KMS-11 (cell line): ENCODE results near the gene ATG10.
A peak's percentile ranks its signal among the peaks of the same experiment; 100 is the strongest.
"Not testable (repeated sequence)": the region's sequence is repeated elsewhere in the genome, so short reads cannot be mapped to it uniquely, and the experiment has no call there.

ENCODE experiments used
- H2AFZ ChIP-seq: fragments of 200-600 bp; sonication (generic); 2 replicates; pipeline ENCODE4 v1.6.1; 2016; ENCODE audit warnings: antibody characterized with exemption, mixed run types, low read depth
- H3K27ac ChIP-seq: fragments of 200-600 bp; sonication (generic); 2 replicates; pipeline ENCODE4 v1.6.1; 2016; ENCODE audit warnings: mild to moderate bottlenecking, mixed run types
- H3K27me3 ChIP-seq: fragments of 200-600 bp; sonication (generic); 2 replicates; pipeline ENCODE4 v1.6.1; 2017; ENCODE audit warnings: mild to moderate bottlenecking, low read depth, mixed run types, moderate library complexity; ENCODE audit not compliant: insufficient read depth
- H3K36me3 ChIP-seq: fragments of 200-600 bp; sonication (generic); 2 replicates; pipeline ENCODE4 v1.6.1; 2017; ENCODE audit warnings: mild to moderate bottlenecking, mixed run types; ENCODE audit not compliant: insufficient read depth
- H3K4me1 ChIP-seq: fragments of 200-600 bp; sonication (generic); 2 replicates; pipeline ENCODE4 v1.6.1; 2016; ENCODE audit warnings: mild to moderate bottlenecking, low read depth, mixed run types; ENCODE audit not compliant: poor library complexity, severe bottlenecking
- H3K4me2 ChIP-seq: fragments of 200-600 bp; sonication (generic); 2 replicates; pipeline ENCODE4 v1.7.0; 2016; ENCODE audit warnings: mild to moderate bottlenecking, mixed run types
- H3K4me3 ChIP-seq: fragments of 200-600 bp; sonication (generic); IDR thresholded peaks from 2 replicates; pipeline ENCODE4 v1.6.1; 2017; ENCODE audit warnings: low read depth, low read length, mixed read lengths; ENCODE audit not compliant: insufficient read depth
- H3K79me2 ChIP-seq: fragments of 200-600 bp; sonication (generic); 2 replicates; pipeline ENCODE4 v1.6.1; 2016; ENCODE audit warnings: low read depth, mixed run types; ENCODE audit not compliant: insufficient read depth
- H3K9ac ChIP-seq: fragments of 200-600 bp; sonication (generic); 2 replicates; pipeline ENCODE4 v1.6.1; 2016; ENCODE audit warnings: mild to moderate bottlenecking, mixed run types
- H4K20me1 ChIP-seq: fragments of 200-600 bp; sonication (generic); 2 replicates; pipeline ENCODE4 v1.6.1; 2016; ENCODE audit warnings: mild to moderate bottlenecking, mixed run types; ENCODE audit not compliant: insufficient read depth
- TF ChIP-seq, protein P1 (sequence below): fragments of 200-600 bp; sonication (generic); conservative IDR thresholded peaks from 2 replicates; pipeline ENCODE4 v1.6.1; 2017; ENCODE audit warnings: low read depth, mild to moderate bottlenecking, antibody characterized with exemption, low read length, moderate library complexity, mixed read lengths

Gene ATG10

DNA sequence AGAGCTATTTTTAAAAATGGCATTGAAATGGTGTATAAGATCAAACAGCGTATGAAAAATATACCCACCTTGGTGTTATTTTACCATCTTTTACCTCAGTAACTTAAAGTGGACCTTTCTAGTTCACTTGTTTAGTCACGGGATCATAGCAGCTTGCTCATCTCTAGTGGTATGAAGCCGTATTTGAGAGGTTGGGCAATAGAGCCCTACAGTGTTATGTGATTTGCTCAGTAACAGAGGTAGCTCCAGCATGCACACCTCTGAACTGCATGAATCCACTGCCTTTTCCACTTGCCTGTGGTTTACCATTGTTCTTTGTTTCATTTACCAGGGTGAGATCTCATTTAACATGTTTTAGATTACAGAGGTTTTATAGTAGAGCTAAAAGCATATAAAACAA, 134.4 kb downstream of the ATG10 start:
- peaks cover 43% of the 10 kb centered on the region for H3K4me1 ChIP-seq

DNA sequence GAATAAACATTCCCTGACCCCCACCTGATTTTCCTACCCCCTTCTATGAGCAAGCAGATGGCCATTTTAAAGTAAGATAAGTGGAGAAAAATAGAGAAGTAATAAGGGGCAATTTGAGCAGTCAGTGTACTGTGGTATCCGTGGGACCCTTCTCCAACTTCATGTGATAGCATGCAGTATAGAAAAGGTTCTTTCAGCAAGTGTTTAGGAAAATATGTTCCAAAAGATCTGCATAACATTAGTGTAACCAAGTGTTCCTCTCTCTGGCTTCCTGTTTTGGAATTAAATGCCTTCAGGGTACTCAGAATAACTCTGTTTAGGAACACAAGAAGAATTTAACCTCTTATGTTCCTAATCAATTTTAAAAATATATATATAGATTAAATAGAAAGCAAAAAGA, 134.9 kb downstream of the ATG10 start:
- Histone ChIP-seq H3K27ac (no peak overlapping the region), H3K27me3 (no peaks in the 10 kb centered on the region), H3K4me2 (0 out of 2 replicates have a peak overlapping the region, but pooled peaks have one; percentile 29), H3K79me2 (no peaks in the 10 kb centered on the region), H2AFZ (no peak overlapping the region), H4K20me1 (no peaks in the 10 kb centered on the region), H3K36me3 (no peaks in the 10 kb centered on the region), H3K9ac (no peak overlapping the region), H3K4me1 (peaks cover 49% of the 10 kb centered on the region), H3K4me3 (no peak overlapping the region)
- TF ChIP-seq, protein P1, sequence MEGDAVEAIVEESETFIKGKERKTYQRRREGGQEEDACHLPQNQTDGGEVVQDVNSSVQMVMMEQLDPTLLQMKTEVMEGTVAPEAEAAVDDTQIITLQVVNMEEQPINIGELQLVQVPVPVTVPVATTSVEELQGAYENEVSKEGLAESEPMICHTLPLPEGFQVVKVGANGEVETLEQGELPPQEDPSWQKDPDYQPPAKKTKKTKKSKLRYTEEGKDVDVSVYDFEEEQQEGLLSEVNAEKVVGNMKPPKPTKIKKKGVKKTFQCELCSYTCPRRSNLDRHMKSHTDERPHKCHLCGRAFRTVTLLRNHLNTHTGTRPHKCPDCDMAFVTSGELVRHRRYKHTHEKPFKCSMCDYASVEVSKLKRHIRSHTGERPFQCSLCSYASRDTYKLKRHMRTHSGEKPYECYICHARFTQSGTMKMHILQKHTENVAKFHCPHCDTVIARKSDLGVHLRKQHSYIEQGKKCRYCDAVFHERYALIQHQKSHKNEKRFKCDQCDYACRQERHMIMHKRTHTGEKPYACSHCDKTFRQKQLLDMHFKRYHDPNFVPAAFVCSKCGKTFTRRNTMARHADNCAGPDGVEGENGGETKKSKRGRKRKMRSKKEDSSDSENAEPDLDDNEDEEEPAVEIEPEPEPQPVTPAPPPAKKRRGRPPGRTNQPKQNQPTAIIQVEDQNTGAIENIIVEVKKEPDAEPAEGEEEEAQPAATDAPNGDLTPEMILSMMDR, result no peak

More for the DNA sequence above, 134.4 kb downstream of the ATG10 start:
- Histone ChIP-seq H3K36me3 (no peaks in the 10 kb centered on the region), H3K27me3 (no peaks in the 10 kb centered on the region), H3K4me3 (no peak overlapping the region), H3K4me2 (0 out of 2 replicates have a peak overlapping the region, but pooled peaks have one; percentile 29), H3K27ac (no peak overlapping the region), H3K9ac (no peak overlapping the region), H2AFZ (no peak overlapping the region), H3K79me2 (no peaks in the 10 kb centered on the region), H4K20me1 (no peaks in the 10 kb centered on the region)
- TF ChIP-seq, protein P1, result no peak

DNA sequence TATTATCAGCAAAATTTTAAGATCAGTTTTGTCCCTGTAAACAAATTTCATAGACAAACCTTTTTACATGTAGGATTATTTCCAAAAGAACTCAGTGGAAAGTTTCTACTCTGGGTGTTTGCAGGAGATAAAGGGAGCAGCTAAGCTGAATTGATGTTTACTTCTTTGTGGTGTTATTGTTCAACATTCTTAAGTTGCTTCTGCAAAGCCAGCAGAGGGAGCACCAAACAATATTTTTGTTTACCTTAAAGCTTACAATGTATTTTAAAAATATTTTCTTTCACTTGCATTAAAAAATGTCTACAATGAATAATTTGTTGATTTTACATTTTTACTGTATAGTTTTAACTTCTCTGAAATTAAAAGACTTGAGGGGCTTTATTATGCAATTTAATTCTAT, 135.4 kb downstream of the ATG10 start:
- H3K4me1 ChIP-seq, result peaks cover 54% of the 10 kb centered on the region
- H3K9ac ChIP-seq, result no peak overlapping the region
- no peak overlapping the region for H3K27ac ChIP-seq
- peak overlapping the region; percentile 15; the same call in 1 of the 2 replicates for H3K4me2 ChIP-seq
- H3K79me2 ChIP-seq, result no peaks in the 10 kb centered on the region
- no peaks in the 10 kb centered on the region for H4K20me1 ChIP-seq
- no peaks in the 10 kb centered on the region for H3K36me3 ChIP-seq
- no peak overlapping the region for H3K4me3 ChIP-seq
- TF ChIP-seq, protein P1, result peak; percentile 50
- H3K27me3 ChIP-seq, result no peaks in the 10 kb centered on the region
- no peak overlapping the region for H2AFZ ChIP-seq

DNA sequence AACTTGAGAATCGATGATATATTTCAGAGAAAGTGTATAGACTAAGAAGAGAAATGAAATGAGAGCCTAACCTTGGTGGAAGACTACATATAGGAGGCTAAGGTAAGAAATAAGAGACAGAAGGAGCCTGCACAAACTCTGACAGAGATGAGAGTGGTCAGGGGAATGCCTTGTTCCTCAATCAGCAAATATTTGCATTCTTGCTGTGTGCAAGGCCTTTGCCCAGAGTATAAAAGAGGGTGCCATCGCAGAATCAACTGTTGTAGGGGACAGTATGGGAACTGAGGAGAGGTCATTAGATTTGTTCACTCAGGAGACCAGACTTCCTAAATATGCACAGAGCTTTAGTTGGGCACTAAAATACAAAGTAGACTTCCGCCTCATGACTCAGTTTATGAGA, 137.2 kb downstream of the ATG10 start:
- no peak overlapping the region for H3K9ac ChIP-seq
- H3K27ac ChIP-seq, result no peak overlapping the region
- no peaks in the 10 kb centered on the region for H3K27me3 ChIP-seq
- no peak overlapping the region for H3K4me2 ChIP-seq
- TF ChIP-seq, protein P1, result no peak
- no peaks in the 10 kb centered on the region for H3K79me2 ChIP-seq
- H4K20me1 ChIP-seq, result no peaks in the 10 kb centered on the region
- no peak overlapping the region for H3K4me3 ChIP-seq
- H3K4me1 ChIP-seq, result peaks cover 58% of the 10 kb centered on the region
- H3K36me3 ChIP-seq, result no peaks in the 10 kb centered on the region
- H2AFZ ChIP-seq, result no peak overlapping the region

DNA sequence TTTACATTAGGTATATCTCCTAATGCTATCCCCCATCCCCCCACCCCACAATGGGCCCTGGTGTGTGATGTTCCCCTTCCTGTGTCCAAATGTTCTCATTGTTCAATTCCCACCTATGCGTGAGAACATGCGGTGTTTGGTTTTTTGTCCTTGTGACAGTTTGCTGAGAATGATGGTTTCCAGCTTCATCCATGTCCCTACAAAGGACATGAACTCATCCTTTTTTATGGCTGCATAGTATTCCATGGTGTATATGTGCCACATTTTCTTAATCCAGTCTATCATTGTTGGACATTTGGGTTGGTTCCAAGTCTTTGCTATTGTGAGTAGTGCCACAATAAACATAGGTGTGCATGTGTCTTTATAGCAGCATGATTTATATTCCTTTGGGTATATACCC, 138.1 kb downstream of the ATG10 start:
- not testable (repeated sequence) for H3K27ac ChIP-seq, H3K79me2 ChIP-seq, H4K20me1 ChIP-seq, H3K4me3 ChIP-seq, H3K4me2 ChIP-seq, H3K27me3 ChIP-seq, H2AFZ ChIP-seq, H3K9ac ChIP-seq, H3K36me3 ChIP-seq
- H3K4me1 ChIP-seq, result peaks cover 57% of the 10 kb centered on the region
